Stomach (tissue), 4 donors: ENCODE results near the gene RAD51D.

ENCODE experiments used
- POLR2A ChIP-seq, 4 donors: fragments of 450-650 bp; IDR thresholded peaks; one replicate each; pipeline ENCODE4 v1.6.1; 2016; ENCODE audit warnings: antibody characterized with exemption in 4 of 4, control low read depth in 2 of 4, mild to moderate bottlenecking in 1 of 4, moderate library complexity in 1 of 4
- TF ChIP-seq, protein P1 (sequence below), 7 experiments: fragments of 450-650 bp in 4 of 7; fragments of 200-600 bp in 3 of 7; sonication (generic) in 3 of 7; IDR thresholded peaks; one replicate each; pipeline ENCODE4 v1.5.1; 2016 to 2019; ENCODE audit warnings: antibody characterized with exemption in 7 of 7, control low read depth in 2 of 7, mild to moderate bottlenecking in 1 of 7

DNA sequence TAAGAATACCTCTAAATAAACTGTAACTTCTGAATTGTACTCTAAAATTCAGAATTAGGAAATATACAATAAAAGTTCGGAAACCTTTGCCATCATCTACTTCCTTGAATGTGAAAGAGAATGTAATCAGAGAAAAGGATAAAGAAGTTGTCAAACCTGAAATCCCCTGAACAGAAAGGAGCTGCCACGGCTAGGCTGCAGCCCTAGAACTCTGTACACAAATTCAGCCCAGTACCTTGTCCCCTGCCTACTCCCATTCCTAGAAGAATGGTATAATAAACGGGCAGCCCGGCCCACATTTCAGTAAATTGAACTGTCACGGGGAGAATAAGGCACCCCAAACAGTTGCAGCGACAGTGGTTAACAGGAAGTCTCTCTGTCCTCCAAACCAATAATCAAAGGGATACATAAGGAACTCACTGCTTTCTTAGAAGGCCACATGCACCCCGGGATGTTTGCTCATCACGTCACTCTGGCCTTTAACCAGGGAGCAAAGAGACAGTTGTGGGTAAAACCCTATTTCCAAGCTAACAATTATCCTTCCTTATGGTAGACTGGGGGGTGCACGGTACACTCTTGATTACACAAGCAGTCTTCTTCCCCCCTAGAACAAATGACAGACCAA, 31.8 kb downstream of the RAD51D start:
- TF ChIP-seq, protein P1, sequence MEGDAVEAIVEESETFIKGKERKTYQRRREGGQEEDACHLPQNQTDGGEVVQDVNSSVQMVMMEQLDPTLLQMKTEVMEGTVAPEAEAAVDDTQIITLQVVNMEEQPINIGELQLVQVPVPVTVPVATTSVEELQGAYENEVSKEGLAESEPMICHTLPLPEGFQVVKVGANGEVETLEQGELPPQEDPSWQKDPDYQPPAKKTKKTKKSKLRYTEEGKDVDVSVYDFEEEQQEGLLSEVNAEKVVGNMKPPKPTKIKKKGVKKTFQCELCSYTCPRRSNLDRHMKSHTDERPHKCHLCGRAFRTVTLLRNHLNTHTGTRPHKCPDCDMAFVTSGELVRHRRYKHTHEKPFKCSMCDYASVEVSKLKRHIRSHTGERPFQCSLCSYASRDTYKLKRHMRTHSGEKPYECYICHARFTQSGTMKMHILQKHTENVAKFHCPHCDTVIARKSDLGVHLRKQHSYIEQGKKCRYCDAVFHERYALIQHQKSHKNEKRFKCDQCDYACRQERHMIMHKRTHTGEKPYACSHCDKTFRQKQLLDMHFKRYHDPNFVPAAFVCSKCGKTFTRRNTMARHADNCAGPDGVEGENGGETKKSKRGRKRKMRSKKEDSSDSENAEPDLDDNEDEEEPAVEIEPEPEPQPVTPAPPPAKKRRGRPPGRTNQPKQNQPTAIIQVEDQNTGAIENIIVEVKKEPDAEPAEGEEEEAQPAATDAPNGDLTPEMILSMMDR (IDR thresholded peaks at IDR 0.05), result no peak
- no peak for TF ChIP-seq POLR2A (IDR thresholded peaks at IDR 0.05)
